Measurements from ENCODE around the gene BBS9. TPM values are rescaled to one million over a fixed set of nuclear protein-coding genes. Genes with fewer than 3 reads are reported as not detected.

BBS9 gene
- total and polyA plus RNA-seq, 2 donors from 2014 or later: 9.0 to 23.4 TPM

GRCh38 chr7:33623267-33623666 is 493.9 kb downstream of the BBS9 start:
- intact Hi-C loops (cut with DNase I): no loop called here
- no peak for FAIRE-seq
- no peak overlapping the region for H3K4me3 ChIP-seq (ENCODE audit: low read length in 3 of 3)
- H3K9me3 ChIP-seq (ENCODE audit: control insufficient read depth in 2 of 3, insufficient read depth in 1 of 3, low read length in 3 of 3): no peaks in the 10 kb centered on the region
- no peak overlapping the region for H3K27ac ChIP-seq (ENCODE audit: low read depth in 2 of 2, low read length in 2 of 2)
- no peaks in the 10 kb centered on the region for H3K36me3 ChIP-seq (ENCODE audit: control insufficient read depth in 2 of 3, insufficient read depth in 3 of 3, low read length in 3 of 3)
- TF ChIP-seq, protein P1, sequence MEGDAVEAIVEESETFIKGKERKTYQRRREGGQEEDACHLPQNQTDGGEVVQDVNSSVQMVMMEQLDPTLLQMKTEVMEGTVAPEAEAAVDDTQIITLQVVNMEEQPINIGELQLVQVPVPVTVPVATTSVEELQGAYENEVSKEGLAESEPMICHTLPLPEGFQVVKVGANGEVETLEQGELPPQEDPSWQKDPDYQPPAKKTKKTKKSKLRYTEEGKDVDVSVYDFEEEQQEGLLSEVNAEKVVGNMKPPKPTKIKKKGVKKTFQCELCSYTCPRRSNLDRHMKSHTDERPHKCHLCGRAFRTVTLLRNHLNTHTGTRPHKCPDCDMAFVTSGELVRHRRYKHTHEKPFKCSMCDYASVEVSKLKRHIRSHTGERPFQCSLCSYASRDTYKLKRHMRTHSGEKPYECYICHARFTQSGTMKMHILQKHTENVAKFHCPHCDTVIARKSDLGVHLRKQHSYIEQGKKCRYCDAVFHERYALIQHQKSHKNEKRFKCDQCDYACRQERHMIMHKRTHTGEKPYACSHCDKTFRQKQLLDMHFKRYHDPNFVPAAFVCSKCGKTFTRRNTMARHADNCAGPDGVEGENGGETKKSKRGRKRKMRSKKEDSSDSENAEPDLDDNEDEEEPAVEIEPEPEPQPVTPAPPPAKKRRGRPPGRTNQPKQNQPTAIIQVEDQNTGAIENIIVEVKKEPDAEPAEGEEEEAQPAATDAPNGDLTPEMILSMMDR (IDR thresholded peaks at IDR 0.05; ENCODE audit: borderline replicate concordance, extremely low read depth, insufficient read depth): no peak
- H3K4me1 ChIP-seq (ENCODE audit: control insufficient read depth in 2 of 3, insufficient read depth in 2 of 3, low read depth in 1 of 3, low read length in 3 of 3): no peaks in the 10 kb centered on the region
- H3K27me3 ChIP-seq (ENCODE audit: control insufficient read depth, insufficient read depth, low read length): no peaks in the 10 kb centered on the region
- no peak overlapping the region for H3K9ac ChIP-seq (ENCODE audit: low read length in 3 of 3)
- no peak for DNase-seq

DNA sequence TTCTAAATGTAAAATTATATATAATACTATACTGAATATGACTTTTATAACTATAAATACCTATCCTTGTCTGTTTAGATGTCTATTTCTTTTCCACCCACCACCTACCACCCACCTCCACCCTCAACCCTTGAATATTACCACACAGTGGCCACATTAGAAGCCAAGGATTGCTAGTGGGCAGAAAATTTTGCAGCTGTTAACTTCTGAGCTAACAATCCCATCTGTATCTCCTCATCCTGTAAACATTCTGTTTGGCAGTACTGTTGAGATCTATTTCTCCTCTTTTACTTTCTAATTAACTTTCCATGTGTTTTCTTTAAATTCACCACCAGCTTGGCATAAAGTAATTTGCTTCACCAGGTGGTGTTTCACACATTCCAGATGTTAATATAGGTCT is 494.9 kb downstream of the BBS9 start:
- Histone ChIP-seq H3K9me3 (ENCODE audit: control insufficient read depth in 2 of 3, insufficient read depth in 1 of 3, low read length in 3 of 3) (no peaks in the 10 kb centered on the region), H3K27me3 (ENCODE audit: control insufficient read depth, insufficient read depth, low read length) (no peaks in the 10 kb centered on the region), H3K4me3 (ENCODE audit: low read length in 3 of 3) (no peak overlapping the region), H3K36me3 (ENCODE audit: control insufficient read depth in 2 of 3, insufficient read depth in 3 of 3, low read length in 3 of 3) (no peaks in the 10 kb centered on the region), H3K4me1 (ENCODE audit: control insufficient read depth in 2 of 3, insufficient read depth in 2 of 3, low read depth in 1 of 3, low read length in 3 of 3) (no peaks in the 10 kb centered on the region), H3K27ac (ENCODE audit: low read depth in 2 of 2, low read length in 2 of 2) (no peak overlapping the region), H3K9ac (ENCODE audit: low read length in 3 of 3) (no peak overlapping the region)
- DNase-seq: peak in 1 of 5 donors; percentile 13
- no peak for FAIRE-seq
- intact Hi-C loops (cut with DNase I): no loop called here
- TF ChIP-seq, protein P1 (IDR thresholded peaks at IDR 0.05; ENCODE audit: borderline replicate concordance, extremely low read depth, insufficient read depth): no peak

- DNase-seq: no peak
- H3K9me3 ChIP-seq (ENCODE audit: control insufficient read depth in 2 of 3, insufficient read depth in 1 of 3, low read length in 3 of 3): no peaks in the 10 kb centered on the region
- intact Hi-C loops (cut with DNase I): no loop called here
Observed at GRCh38 chr7:33626869-33627268, 497.5 kb downstream of the BBS9 start.

More at GRCh38 chr7:33626869-33627268, 497.5 kb downstream of the BBS9 start:
- Histone ChIP-seq H3K4me1 (ENCODE audit: control insufficient read depth in 2 of 3, insufficient read depth in 2 of 3, low read depth in 1 of 3, low read length in 3 of 3) (no peaks in the 10 kb centered on the region), H3K4me3 (ENCODE audit: low read length in 3 of 3) (no peak overlapping the region), H3K36me3 (ENCODE audit: control insufficient read depth in 2 of 3, insufficient read depth in 3 of 3, low read length in 3 of 3) (no peaks in the 10 kb centered on the region), H3K27ac (ENCODE audit: low read depth in 2 of 2, low read length in 2 of 2) (no peak overlapping the region), H3K9ac (ENCODE audit: low read length in 3 of 3) (no peak overlapping the region), H3K27me3 (ENCODE audit: control insufficient read depth, insufficient read depth, low read length) (no peaks in the 10 kb centered on the region)
- no peak for FAIRE-seq
- TF ChIP-seq, protein P1 (IDR thresholded peaks at IDR 0.05; ENCODE audit: borderline replicate concordance, extremely low read depth, insufficient read depth): no peak

Measured in kidney (tissue), 14 donors.